ENCODE results near the gene AHNAK2.

Gene AHNAK2

DNA sequence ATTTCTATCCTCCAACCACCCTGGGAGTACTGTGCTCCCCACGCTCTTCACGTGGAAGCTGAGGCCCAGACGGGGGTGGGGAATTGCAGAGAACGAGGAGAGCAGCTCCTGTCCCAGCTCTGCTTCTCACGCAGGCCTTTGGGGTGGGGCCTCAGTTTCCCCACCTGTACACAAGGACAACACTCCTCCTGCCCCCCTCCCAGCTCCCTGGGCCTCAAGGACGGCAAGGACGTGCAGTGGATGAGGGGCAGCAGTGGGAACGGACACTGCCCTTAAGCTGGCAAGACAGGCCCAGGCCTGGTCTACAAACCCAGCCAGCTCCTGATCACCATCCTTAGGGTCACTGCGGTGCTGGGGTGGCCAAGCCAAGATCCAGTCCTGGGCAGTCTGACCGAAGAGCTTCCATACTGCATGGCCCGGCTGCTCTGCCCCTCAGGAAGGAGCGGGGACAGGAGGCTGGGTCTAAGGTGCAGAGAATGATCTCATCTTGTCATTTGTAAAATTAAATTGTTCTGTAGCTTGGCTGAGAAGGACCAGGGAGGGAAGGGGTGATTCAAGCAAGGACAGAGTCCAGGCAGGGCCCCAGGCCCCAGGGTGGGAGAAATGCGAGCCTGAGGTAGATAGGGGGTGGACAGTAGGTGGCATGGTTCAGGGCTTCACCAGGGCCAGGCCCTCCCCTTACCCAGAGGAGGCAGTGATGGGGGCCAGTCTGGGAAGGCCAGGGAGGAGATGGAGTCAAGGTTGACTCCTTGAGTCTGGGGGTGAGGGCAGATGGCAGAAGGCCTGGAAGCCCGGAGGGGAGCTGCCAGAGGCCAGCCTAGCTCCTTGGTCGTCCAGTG is 6.1 kb upstream of the AHNAK2 start:
- no peak for DNase-seq

DNA sequence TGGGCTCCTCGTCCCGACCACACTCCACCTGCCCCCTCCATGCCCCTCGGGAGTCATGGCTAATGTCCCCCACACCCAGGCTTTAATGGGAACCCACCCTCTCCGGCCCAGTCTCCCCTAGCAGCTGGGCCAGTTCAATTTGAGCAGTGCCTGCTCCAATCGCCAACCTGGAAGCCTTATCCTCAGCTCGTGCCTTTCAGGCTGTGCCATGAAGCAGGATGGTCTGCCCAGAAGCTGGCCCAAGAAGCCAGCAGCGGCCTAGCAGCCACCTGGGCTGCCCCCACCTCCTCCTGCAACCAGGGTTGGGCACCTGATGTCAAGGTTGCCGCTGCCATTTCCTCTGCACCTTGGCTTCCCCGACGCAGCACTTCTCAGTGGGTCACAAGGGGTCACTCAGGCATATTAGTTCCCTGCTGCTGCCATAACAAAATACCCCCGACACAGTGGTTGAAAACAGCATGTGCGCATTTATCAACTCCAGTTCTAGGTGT is 5.1 kb upstream of the AHNAK2 start:
- no peak for DNase-seq

DNA sequence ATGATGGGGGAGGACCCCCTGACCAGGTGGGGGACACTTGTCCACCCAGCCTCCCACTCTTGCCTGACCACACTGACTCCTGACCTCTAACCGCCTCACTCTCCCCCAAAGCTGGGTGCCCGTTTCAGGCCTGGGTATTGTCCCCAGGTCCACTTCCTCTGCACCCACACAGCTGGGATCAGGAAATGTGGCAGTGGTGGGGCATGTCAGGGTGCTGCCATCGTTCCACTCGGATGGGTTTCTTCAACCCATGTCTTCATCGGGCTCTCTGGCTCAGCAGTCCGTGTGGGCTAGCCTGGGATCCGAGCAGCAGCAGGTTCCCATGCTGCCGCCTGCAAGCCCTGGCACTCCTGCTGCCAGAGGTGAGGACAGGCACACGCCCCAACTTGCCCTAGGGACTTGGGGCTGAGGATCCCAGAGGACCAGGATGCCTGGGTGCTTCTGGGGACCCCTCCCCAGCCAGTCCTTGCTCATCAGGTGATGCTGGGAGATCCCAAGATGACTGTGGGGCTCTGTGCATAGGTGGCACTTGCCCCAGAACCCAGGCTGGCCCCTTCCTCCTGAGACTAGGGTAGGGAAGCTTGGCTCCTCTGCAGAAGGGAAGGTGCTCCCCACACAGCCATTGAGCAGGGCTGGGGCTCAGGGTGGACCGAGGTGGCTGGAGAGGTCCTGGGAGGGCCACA is 4.5 kb upstream of the AHNAK2 start:
- DNase-seq = no peak

DNA sequence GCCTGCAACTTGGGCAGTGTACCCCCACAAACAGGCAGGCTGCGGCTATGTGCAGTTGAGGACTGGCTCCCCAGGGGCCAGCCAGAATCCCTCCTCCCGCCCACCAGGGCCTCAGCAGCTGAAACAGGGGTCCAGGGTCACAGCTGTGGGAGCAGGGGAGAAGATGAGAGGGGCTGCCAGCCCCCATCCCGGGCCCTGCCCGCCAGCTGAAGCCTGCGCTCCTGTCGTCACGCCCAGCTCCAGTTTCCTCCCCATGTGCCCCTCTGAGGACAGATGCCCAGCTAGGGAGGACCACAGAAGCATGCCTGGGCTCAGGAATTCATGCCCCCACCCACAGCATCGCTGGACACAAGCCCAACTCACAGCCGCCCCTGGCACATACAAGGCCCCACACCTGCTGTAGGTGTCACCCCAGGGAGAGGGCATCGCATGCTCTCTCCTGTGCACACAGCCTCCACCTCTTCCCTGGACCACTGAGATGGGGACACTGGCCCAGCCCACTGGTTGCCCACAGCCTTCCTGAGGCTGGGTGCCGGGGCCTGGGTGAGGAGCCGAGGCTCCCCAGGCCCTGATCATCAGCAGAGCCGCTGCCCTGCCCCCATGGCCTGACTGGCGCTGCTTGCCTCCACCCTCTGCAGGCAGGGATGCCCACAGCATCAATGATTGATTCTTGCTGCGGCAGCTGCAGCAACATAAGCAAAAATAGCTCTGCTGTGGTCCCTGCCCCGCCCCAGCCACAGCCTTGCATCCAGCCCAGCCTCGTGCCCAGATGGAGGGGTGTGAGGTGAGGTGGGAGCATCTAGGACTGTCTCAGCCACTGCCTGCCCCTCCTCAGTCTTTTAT is 3.7 kb upstream of the AHNAK2 start:
- DNase-seq = no peak

DNA sequence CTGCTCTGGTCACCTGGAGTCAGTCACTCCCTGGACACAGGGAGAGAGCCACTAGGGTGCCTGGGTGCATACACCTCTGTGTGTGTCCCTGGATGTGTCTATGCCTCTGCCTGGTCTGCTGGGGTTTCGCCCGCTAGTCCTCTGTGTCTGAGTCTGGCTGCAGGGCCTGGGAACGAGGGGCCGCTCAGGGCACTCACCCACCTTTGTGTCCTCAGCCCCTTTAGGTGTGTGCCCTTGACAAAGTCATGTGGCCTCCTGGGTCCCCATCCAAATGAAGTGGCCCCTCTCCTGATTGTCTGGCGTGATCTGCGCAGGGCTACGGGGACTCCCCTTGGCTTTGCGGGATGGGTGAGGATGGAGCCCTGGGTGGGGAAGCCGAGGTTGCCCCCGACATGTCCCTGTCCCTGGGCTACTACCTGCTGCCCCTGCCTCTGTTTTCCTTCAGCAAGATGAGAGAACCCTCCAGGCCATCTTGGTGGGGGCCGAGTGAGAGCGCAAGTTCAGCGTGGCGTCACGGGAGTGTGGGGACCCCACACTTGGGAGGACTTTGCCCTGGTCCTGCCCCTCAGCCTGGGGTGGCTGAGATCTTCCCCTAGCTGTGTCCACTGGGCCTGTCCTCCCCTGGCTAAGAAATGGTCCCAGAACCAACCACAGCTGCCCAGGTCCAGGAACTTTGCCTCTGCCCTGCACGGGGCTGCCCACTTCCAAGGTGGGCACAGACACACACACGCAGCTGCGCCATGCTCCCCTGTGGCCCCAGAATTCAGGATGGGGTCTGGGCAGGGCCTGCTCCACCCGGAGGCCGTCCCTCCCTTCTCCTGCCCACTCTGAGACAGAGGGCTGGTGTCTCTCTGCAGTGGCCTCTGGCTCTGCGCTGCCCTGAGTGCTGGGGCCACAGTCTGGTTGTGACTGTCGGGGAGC is 2.7 kb upstream of the AHNAK2 start:
- no peak for DNase-seq

- no peak for DNase-seq
Observed at GRCh38 chr14:104979758-104980610, 1.8 kb upstream of the AHNAK2 start.

DNA sequence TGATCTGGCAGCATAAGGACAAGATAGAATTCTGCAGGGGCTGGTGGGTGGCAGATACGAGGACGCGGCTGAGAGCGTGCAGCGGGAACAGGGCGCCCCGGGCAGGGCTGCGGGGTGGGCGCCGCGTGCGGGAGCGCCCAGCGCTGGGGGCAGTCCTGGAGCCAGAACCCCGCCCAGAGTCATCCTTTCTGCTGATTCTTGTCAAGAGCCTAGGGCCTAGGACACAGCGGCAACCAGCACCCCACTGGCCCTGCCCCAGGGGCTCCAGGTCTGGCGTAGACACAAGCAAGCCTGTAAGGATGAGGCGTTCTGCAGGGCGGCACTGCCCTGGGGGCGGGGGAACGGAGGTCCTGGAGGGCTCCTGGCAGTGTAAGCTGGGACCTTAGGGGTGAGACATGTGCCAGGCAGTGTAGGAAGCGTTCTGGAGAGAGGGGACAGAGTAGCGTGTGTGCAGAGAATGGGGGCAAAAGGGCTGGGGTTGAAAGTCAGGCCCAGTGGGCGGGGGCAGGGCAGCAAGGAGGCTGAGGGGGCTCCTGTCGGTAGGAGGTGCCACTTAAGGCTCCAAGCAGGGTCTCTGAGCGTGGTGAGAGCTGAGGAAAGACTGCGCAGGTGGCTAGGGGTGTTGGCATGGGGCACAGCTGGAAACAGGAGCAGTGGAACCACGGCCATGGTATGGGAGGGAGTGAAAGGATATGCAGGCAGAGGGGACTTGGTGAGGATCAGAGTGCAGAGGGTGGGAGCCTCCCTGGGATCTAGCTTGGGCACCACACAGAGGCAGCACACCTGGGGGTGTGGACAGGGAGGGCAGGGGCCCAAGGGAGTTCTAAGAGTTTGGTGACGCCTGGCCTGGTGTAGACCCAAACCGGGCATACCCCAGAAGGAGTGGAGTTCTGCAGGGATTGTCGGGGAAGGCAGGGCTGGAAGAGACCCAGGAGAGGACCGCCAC is 845 bp upstream of the AHNAK2 start:
- no peak for DNase-seq

- DNase-seq = no peak
Observed at GRCh38 chr14:104977008-104977680, 1.0 kb downstream of the AHNAK2 start.

GRCh38 chr14:104976198-104977007 is 1.8 kb downstream of the AHNAK2 start:
- DNase-seq = no peak

GRCh38 chr14:104975481-104976197 is 2.5 kb downstream of the AHNAK2 start:
- no peak for DNase-seq

DNA sequence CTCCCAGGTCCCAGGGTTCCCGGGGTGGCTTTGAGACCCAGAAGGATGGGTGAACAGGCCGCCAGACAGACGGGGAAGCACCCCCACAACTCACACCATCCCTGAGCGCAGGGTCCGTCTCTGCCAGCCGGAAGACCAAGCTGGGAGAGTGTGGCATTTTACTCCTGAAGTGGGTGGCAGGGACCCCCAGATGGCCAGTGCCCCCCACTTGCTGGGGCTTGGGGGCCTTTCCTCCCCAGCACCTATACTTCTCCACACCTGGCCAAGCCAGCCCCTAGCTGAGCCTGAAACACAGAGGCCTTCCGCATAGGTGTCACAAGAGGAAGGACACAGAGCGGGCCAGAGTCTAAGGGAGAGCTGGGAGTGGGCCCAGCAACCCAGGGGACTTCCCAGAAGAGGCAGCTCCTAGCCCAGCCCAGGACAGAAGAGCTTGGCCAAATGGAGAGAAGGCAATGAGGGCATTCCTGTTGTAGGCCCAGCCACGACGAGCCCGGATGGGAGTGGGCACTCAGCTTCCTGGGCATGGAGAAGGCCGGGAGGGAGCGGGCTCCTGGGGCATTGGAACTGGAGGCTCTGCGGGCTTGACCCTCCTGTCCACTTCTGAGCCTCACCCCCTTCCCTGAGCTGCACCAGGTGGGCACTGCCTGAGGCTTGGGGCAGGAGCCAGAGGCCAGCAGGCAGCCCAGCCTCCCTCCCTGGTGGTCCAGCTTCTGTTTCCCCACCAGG is 3.3 kb downstream of the AHNAK2 start:
- DNase-seq = no peak

GRCh38 chr14:104974146-104974541 is 4.0 kb downstream of the AHNAK2 start:
- no peak for DNase-seq

DNA sequence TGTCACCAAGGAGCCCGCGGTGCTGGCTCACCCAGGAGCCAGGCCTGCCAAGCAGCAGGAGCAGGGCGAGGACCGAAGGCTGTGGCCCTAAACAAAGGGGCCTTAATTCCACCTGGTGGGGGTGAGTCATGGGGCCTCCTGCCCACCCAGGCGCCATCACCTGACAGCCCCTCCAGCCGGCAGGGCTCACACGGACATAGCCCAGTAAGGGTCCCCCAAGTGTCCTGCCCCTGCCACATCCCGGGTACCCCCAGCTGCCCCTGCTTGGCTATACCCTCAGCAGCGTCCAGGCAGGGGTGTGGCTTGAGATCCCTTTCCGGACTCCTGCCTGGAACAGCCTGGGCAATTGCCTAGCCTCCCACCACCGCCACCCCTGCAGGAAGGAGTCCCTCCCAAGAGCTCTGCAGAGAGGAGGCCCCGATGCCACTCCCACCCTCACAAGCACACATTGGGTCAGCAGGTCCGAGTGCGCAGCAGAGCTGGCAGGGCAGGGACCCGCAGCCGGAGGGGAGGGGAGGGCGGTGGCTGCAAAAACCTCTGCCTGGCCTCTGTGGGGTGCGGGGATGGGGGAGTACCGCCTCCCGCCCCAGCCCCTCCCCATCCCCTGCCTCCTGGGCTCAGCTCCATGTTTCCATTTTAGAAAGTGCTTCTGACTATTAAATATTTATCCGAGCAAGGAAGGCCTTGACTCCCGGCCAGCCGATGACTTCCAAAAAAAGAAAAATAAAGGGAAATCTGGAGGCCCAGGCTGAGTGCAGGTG is 4.6 kb downstream of the AHNAK2 start:
- no peak for DNase-seq

DNA sequence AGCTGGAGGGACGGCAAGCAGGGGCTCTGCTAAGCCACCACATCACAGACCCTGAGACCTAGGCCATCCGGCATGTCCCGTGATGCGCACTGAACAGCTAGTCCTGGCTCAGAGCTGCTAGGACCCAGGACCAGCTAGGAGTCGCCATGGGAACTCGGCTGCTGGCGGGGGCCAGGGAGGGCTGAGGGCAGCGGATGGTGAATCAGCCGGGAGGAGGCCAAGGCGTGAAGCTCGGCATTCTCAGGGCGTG is 5.1 kb downstream of the AHNAK2 start:
- DNase-seq = peak; percentile 79

- DNase-seq = no peak
Observed at GRCh38 chr14:104972301-104973134, 5.7 kb downstream of the AHNAK2 start.
